Osteoblast (primary cell): ENCODE results near the gene EMC9. TPM values are rescaled to one million over a fixed set of nuclear protein-coding genes. Genes with fewer than 3 reads are reported as not detected.

Experiments
- DNase-seq: peaks from one replicate; pipeline ENCODE4 v3.0.0; 2011; ENCODE audit warnings: low spot score, mixed read lengths; ENCODE audit not compliant: insufficient read length; ENCODE audit errors: missing footprints
- H2AFZ ChIP-seq: 2 replicates; pipeline ENCODE4 v1.6.0; 2011; ENCODE audit warnings: mild to moderate bottlenecking, low read length
- H3K27ac ChIP-seq: 2 replicates; pipeline ENCODE4 v1.5.1; 2011; ENCODE audit warnings: mild to moderate bottlenecking, low read depth, low read length, moderate library complexity
- H3K27me3 ChIP-seq: 2 replicates; pipeline ENCODE4 v1.6.0; 2012; ENCODE audit warnings: mild to moderate bottlenecking, control low read depth, inconsistent platforms, low read length, moderate library complexity; ENCODE audit not compliant: insufficient read depth
- H3K36me3 ChIP-seq: 2 replicates; pipeline ENCODE4 v1.5.1; 2011; ENCODE audit warnings: mild to moderate bottlenecking, low read length, control low read depth, moderate library complexity; ENCODE audit not compliant: insufficient read depth
- H3K4me1 ChIP-seq: 2 replicates; pipeline ENCODE4 v1.5.1; 2011; ENCODE audit warnings: mild to moderate bottlenecking, low read length, control low read depth, moderate library complexity; ENCODE audit not compliant: insufficient read depth
- H3K4me2 ChIP-seq: 2 replicates; pipeline ENCODE4 v1.6.0; 2011; ENCODE audit warnings: mild to moderate bottlenecking, low read length; ENCODE audit not compliant: insufficient read depth
- H3K4me3 ChIP-seq: fragments of 200-600 bp; sonication (generic); 3 replicates; pipeline ENCODE4 v1.5.1; 2012; ENCODE audit warnings: mild to moderate bottlenecking, low read length, inconsistent platforms; ENCODE audit not compliant: insufficient read depth
- H3K79me2 ChIP-seq: 2 replicates; pipeline ENCODE4 v1.6.0; 2012; ENCODE audit warnings: mild to moderate bottlenecking, low read length, control low read depth, inconsistent platforms; ENCODE audit not compliant: insufficient read depth
- H3K9me3 ChIP-seq: 2 replicates; pipeline ENCODE4 v1.5.1; 2011; ENCODE audit warnings: low read depth, low read length, control low read depth
- H4K20me1 ChIP-seq: 2 replicates; pipeline ENCODE4 v1.6.0; 2012; ENCODE audit warnings: mild to moderate bottlenecking, low read length, control low read depth; ENCODE audit not compliant: insufficient read depth
- total RNA-seq: library from RNA; depleted of rRNA; stranded (reverse); fragments of >200 nt; gene quantifications from 2 replicates; pipeline ENCODE4 v1.2.3, GENCODE V29; 2012
- TF ChIP-seq, protein P1 (sequence below): IDR thresholded peaks from 2 replicates; pipeline ENCODE4 v1.5.1; 2011; ENCODE audit warnings: mild to moderate bottlenecking, low read depth, low read length, moderate library complexity; ENCODE audit errors: extremely low read depth

The EMC9 gene
- total RNA-seq, 1 donor: 6.9 TPM

DNA sequence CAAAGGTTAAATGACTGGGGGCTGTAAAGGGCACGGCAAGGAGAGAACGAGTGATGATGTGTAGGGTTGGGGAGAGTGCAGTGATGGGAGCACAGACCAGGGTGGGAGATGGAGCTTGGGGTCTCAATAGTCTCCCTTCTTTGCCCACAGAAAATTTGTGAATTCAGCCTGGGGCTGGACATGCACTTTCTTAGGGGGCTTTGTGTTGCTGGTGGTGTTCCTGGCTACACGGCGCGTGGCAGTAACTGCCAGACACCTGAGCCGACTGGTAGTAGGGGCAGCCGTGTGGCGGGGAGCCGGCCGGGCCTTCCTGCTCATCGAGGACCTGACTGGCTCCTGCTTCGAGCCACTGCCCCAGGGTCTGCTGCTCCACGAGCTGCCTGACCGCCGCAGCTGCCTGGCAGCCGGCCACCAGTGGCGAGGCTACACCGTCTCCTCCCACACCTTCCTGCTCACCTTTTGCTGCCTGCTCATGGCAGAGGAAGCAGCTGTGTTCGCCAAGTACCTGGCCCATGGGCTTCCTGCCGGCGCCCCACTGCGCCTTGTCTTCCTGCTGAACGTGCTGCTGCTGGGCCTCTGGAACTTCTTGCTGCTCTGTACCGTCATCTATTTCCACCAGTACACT, 9.2 kb downstream of the EMC9 start:
- no peak overlapping the region for H3K4me3 ChIP-seq
- peaks cover 3% of the 10 kb centered on the region for H4K20me1 ChIP-seq
- H3K4me2 ChIP-seq: no peak overlapping the region
- H3K27me3 ChIP-seq: no peaks in the 10 kb centered on the region
- TF ChIP-seq, protein P1, sequence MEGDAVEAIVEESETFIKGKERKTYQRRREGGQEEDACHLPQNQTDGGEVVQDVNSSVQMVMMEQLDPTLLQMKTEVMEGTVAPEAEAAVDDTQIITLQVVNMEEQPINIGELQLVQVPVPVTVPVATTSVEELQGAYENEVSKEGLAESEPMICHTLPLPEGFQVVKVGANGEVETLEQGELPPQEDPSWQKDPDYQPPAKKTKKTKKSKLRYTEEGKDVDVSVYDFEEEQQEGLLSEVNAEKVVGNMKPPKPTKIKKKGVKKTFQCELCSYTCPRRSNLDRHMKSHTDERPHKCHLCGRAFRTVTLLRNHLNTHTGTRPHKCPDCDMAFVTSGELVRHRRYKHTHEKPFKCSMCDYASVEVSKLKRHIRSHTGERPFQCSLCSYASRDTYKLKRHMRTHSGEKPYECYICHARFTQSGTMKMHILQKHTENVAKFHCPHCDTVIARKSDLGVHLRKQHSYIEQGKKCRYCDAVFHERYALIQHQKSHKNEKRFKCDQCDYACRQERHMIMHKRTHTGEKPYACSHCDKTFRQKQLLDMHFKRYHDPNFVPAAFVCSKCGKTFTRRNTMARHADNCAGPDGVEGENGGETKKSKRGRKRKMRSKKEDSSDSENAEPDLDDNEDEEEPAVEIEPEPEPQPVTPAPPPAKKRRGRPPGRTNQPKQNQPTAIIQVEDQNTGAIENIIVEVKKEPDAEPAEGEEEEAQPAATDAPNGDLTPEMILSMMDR: no peak
- peaks cover 11% of the 10 kb centered on the region for H3K4me1 ChIP-seq
- no peak overlapping the region for H3K27ac ChIP-seq
- H2AFZ ChIP-seq: no peak overlapping the region
- peaks cover under 1% of the 10 kb centered on the region for H3K36me3 ChIP-seq
- no peaks in the 10 kb centered on the region for H3K9me3 ChIP-seq
- no peak for DNase-seq
- peaks cover 12% of the 10 kb centered on the region for H3K79me2 ChIP-seq

- Histone ChIP-seq H3K27me3 (no peaks in the 10 kb centered on the region), H3K36me3 (no peaks in the 10 kb centered on the region), H3K4me2 (no peak overlapping the region), H3K9me3 (no peaks in the 10 kb centered on the region), H3K79me2 (peaks cover 6% of the 10 kb centered on the region), H4K20me1 (no peaks in the 10 kb centered on the region), H3K4me1 (peaks cover 5% of the 10 kb centered on the region), H3K4me3 (no peak overlapping the region), H2AFZ (no peak overlapping the region), H3K27ac (no peak overlapping the region)
- TF ChIP-seq, protein P1: no peak
- peak; percentile 56 for DNase-seq
Observed at GRCh38 chr14:24131549-24131966, 9.8 kb downstream of the EMC9 start.

DNA sequence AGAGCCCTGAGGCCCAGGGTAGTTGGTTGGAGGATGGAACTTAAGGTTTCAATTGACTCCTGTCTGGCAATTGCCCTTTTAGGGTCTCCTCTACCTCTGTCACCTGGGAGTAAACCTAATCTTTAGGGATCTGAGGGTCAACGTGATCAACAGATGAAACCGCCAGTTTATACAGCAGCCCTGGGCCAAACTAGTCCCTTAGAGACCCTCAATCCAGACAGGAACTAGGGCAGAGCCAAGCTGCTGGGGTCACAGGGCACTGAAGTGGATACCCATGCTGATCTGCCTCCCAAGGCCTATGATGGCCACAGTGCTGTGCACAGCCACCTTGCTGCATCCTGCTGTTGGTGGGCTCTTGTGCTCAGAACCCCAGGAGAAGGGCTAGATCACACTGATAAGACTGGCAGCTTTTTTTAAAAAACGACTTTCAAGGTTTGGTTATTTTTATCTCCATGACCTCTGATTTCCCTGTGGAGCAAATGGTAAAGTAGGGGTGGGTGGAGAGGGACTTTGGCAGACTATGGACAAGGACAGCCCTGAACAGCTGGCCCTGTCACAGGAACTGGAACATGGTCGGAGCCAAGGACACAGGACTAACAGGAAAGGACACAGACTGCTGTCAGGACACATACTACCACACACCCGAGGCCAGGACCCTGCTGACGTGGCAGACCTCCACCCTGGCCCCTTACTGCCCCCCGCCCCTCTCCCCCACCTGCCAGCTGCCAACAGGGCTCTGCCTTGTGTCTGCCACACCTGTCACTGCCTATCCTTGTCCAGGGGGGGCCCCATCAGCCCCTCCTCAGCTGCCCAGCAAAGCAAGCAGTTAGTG, 10.5 kb downstream of the EMC9 start:
- Histone ChIP-seq H3K4me3 (no peak overlapping the region), H2AFZ (no peak overlapping the region), H3K36me3 (no peaks in the 10 kb centered on the region), H3K4me1 (peaks cover 4% of the 10 kb centered on the region), H3K9me3 (no peaks in the 10 kb centered on the region), H3K4me2 (no peak overlapping the region), H3K27me3 (no peaks in the 10 kb centered on the region), H4K20me1 (no peaks in the 10 kb centered on the region), H3K79me2 (no peaks in the 10 kb centered on the region), H3K27ac (no peak overlapping the region)
- DNase-seq: peak; percentile 54
- TF ChIP-seq, protein P1: no peak

GRCh38 chr14:24130380-24130716, 11.0 kb downstream of the EMC9 start, which contains the start of gene FITM1:
FITM1 (plus strand) TSS chr14:24130659; CDS start chr14:24131564, 905 bp downstream.
- DNase-seq: no peak
- Histone ChIP-seq H3K4me3 (no peak within 1 kb of the TSS), H3K4me1 (peaks cover under 1% of the 10 kb centered on the region), H3K4me2 (no peak within 1 kb of the TSS), H3K27me3 (no peaks in the 10 kb centered on the region), H3K36me3 (no peaks in the 10 kb centered on the region), H3K9me3 (no peaks in the 10 kb centered on the region), H3K79me2 (no peaks in the 10 kb centered on the region), H3K27ac (no peak within 1 kb of the TSS), H2AFZ (no peak within 1 kb of the TSS), H4K20me1 (no peaks in the 10 kb centered on the region)
- TF ChIP-seq, protein P1: no peak
